Stimulated activated CD4-positive, alpha-beta T cell treated with anti-CD3 and anti-CD28 coated beads, Interleukin-2, amount 100 ng/mL, for 24 hours (primary cell): ENCODE measurements around the gene PCDHGA10.
"Not testable (repeated sequence)": the region's sequence is repeated elsewhere in the genome, so short reads cannot be mapped to it uniquely, and the experiment has no call there.

ENCODE experiments used
- DNase-seq, 2 donors: peaks; one replicate each; pipeline ENCODE4 v3.0.0-alpha.2; 2020

The PCDHGA10 gene

DNA sequence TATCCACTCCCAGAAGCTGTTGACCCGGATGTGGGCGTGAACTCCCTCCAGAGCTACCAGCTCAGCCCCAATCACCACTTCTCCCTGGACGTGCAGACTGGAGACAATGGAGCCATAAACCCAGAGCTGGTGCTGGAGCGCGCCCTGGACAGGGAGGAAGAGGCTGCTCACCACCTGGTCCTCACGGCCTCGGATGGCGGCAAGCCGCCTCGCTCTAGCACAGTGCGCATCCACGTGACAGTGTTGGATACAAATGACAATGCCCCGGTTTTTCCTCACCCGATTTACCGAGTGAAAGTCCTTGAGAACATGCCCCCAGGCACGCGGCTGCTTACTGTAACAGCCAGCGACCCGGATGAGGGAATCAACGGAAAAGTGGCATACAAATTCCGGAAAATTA is 19.5 kb upstream of the PCDHGA10 start:
- no peak for DNase-seq

DNA sequence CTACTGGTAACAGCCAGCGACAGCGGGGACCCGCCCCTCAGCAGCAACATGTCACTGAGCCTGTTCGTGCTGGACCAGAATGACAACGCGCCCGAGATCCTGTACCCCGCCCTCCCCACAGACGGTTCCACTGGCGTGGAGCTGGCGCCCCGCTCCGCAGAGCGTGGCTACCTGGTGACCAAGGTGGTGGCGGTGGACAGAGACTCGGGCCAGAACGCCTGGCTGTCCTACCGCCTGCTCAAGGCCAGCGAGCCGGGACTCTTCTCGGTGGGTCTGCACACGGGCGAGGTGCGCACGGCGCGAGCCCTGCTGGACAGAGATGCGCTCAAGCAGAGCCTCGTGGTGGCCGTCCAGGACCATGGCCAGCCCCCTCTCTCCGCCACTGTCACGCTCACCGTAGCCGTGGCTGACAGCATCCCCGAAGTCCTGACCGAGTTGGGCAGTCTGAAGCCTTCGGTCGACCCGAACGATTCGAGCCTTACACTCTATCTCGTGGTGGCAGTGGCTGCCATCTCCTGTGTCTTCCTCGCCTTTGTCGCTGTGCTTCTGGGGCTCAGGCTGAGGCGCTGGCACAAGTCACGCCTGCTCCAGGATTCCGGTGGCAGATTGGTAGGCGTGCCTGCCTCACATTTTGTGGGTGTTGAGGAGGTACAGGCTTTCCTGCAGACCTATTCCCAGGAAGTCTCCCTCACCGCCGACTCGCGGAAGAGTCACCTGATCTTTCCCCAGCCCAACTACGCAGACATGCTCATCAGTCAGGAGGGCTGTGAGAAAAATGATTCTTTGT is 18.2 kb upstream of the PCDHGA10 start:
- DNase-seq: not testable (repeated sequence)

DNA sequence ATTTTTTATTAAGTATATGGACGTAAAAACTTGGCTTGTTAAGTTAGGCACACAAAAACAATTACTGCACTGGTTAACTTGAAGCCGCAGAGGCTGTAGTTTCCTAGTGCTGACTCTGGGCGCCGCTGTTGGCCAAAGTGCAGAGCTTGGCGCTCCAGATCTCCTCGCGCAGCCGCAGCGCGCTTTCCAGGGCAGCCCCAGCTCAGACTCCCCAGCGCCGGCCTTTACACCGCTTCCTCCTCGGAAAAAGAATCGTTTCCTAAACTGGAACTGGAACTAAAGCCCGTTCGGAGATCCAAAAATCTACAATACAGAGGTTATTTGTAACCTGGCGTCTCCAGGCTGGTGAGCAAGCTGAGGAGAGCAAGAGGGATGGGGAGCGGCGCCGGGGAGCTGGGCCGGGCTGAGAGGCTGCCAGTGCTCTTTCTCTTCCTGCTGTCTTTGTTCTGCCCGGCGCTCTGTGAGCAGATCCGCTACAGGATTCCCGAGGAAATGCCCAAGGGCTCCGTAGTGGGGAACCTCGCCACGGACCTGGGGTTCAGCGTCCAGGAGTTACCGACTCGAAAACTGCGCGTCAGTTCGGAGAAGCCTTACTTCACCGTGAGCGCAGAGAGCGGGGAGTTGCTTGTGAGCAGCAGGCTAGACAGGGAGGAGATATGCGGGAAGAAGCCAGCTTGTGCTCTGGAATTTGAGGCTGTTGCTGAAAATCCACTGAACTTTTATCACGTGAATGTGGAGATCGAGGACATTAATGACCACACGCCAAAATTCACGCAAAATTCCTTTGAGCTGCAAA is 14.8 kb upstream of the PCDHGA10 start, which contains the start of gene PCDHGB5:
Gene PCDHGB5 (plus strand): TSS at position 192 of the 796 bp plus-strand sequence. CDS start 181 bp downstream, at position 373.
- peak; percentile 36 to 58 for DNase-seq

DNA sequence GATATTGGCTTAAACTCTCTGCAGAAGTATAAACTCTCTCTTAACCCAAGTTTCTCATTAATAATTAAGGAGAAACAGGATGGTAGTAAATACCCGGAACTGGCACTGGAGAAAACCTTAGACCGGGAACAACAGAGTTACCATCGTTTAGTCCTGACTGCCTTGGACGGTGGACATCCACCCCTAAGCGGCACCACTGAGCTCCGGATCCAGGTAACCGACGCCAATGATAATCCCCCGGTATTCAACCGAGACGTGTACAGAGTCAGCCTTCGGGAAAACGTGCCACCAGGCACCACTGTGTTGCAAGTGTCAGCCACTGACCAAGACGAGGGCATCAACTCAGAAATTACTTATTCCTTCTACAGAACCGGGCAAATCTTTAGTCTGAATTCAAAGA is 14.2 kb upstream of the PCDHGA10 start:
- no peak for DNase-seq

DNA sequence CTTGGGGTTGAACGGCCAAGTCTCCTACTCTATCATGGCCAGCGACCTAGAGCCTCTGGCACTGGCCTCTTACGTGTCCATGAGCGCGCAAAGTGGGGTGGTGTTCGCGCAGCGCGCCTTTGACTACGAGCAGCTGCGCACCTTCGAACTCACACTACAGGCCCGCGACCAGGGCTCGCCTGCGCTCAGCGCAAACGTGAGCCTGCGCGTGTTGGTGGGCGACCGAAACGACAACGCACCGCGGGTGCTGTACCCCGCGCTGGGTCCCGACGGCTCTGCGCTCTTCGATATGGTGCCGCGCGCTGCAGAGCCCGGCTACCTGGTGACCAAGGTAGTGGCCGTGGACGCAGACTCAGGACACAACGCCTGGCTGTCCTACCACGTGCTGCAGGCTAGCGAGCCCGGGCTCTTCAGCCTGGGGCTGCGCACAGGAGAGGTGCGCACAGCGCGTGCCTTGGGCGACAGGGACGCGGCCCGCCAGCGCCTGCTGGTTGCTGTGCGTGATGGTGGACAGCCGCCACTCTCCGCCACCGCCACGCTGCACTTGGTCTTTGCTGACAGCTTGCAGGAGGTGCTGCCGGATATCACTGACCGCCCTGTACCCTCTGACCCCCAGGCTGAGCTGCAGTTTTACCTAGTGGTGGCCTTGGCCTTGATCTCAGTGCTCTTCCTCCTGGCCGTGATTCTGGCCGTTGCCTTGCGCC is 13.1 kb upstream of the PCDHGA10 start:
- no peak for DNase-seq

DNA sequence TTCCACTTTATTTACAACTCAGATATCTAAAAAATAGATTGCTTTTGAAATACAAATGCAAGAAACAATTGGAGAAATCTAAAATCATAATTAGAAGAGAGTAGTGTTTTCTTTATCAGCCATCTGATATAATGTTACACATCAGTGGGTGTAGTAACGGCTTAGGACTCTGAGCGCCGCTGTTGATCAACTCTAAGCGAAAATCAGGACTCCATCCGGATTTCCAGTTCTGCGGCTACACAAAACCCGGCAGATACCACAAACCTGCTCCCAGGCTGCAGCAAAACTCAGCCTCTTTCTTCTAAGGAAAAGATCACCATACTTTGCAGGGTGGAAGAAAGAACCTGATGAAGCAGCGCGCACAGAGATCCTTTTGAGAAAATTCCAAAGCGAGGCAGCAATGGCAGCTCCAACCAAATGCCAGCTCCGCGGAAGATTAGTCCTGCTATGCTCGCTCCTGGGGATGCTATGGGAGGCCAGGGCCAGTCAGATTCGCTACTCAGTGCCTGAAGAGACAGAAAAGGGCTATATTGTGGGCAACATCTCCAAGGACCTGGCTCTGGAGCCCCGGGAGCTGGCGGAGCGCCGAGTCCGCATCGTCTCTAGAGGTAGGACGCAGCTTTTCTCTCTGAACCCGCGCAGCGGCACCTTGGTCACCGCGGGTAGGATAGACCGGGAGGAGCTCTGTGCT is 10.1 kb upstream of the PCDHGA10 start, which contains the start of gene PCDHGA9:
Gene PCDHGA9 (plus strand): TSS at position 226 of the 691 bp plus-strand sequence. CDS start 175 bp downstream, at position 401.
- no peak for DNase-seq

DNA sequence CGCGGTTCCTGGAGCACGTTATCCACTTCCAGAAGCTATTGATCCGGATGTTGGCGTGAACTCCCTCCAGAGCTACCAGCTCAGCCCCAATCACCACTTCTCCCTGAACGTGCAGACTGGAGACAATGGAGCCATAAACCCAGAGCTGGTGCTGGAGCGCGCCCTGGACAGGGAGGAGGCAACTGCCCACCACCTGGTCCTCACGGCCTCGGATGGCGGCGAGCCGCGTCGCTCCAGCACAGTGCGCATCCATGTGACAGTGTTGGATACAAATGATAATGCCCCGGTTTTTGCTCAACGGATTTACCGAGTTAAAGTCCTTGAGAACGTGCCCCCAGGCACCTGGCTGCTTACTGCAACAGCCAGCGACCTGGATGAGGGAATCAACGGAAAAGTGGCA is 9.4 kb upstream of the PCDHGA10 start:
- DNase-seq: no peak

DNA sequence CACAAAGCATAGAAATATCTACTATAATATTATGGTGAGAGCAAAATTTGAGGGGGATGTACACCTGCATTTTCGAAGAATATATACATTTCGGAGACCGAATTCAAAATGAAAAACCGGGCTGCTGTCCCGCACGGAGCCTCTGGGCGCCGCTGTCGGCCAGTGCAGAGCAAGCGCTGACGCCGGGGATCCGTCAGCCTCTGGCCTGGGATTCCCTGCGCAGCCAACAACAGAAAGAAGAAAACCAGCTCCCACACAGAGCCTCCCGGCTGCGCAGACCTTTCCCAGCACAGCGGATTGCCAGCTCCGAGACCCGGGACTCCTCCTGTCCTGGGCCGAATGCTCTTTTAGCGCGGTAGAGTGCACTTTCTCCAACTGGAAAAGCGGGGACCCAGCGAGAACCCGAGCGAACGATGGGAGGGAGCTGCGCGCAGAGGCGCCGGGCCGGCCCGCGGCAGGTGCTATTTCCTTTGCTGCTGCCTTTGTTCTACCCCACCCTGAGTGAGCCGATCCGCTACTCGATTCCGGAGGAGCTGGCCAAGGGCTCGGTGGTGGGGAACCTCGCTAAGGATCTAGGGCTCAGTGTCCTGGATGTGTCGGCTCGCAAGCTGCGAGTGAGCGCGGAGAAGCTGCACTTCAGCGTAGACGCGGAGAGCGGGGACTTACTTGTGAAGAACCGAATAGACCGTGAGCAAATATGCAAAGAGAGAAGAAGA is 4.8 kb upstream of the PCDHGA10 start, which contains the start of gene PCDHGB6:
Gene PCDHGB6 (plus strand): TSS at position 232 of the 716 bp plus-strand sequence. CDS start 182 bp downstream, at position 414.
- peak; percentile 49 to 61 for DNase-seq

DNA sequence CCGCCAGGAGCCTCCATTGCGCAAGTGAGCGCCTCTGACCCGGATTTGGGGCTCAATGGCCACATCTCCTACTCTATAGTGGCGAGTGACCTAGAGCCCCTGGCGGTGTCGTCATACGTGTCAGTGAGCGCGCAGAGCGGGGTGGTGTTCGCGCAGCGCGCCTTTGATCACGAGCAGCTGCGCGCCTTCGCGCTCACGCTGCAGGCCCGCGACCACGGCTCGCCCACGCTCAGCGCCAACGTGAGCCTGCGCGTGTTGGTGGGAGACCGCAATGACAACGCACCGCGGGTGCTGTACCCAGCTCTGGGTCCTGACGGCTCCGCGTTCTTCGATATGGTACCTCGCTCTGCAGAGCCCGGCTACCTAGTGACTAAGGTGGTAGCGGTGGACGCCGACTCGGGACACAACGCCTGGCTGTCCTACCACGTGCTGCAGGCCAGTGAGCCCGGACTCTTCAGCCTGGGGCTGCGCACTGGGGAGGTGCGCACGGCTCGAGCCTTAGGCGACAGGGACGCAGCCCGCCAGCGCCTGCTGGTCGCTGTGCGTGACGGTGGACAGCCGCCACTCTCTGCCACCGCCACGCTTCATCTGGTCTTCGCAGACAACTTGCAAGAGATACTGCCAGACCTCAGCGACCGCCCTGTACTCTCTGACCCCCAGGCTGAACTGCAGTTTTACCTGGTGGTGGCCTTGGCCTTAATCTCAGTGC is 3.0 kb upstream of the PCDHGA10 start:
- DNase-seq: no peak

DNA sequence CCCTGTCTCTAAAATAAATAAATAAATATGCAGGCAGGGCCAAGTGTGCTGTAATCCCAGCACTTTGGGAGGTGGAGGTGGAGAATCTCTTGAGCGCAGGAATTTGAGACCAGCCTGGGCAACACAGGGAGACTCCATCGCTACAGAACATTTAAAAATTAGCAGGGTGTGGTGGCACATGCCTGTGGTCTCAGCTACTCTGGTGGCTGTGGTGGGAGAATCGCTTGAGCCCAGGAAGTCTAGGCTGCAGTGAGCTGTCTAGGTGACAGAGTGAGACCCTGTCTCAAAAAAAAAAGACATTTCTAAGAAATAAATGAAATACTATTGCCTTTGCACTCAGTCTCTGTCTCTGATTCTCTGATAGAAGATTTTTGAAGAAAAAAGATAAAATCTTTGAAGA is 1.2 kb upstream of the PCDHGA10 start:
- DNase-seq: no peak

DNA sequence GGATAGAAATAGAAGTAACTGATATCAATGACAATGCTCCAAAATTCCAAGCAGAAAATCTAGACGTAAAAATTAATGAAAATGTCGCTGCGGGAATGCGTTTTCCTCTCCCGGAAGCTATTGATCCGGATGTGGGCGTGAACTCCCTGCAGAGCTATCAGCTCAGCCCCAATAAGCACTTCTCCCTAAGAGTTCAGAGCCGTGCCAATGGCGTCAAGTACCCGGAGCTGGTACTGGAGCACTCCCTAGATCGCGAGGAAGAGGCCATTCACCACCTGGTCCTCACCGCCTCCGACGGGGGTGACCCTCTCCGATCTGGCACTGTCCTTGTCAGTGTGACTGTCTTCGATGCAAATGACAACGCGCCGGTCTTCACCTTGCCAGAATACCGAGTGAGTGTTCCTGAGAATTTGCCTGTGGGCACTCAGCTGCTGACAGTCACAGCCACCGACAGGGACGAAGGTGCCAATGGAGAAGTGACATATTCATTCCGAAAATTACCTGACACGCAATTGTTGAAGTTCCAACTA is 818 bp downstream of the PCDHGA10 start:
- no peak for DNase-seq

DNA sequence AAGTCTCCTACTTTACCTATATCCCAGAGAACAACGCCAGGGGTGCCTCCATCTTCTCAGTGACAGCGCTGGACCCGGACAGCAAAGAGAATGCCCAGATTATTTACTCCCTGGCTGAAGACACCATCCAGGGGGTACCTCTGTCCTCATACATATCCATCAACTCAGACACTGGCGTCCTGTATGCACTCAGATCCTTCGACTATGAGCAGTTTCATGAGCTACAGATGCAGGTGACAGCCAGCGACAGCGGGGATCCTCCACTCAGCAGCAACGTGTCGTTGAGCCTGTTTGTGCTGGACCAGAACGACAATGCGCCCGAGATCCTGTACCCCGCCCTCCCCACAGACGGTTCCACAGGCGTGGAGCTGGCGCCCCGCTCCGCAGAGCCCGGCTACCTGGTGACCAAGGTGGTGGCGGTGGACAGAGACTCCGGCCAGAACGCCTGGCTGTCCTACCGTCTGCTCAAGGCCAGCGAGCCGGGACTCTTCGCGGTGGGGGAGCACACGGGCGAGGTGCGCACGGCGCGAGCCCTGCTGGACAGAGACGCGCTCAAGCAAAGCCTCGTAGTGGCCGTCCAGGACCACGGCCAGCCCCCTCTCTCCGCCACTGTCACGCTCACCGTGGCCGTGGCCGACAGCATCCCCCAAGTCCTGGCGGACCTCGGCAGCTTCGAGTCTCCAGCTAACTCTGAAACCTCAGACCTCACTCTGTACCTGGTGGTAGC is 1.9 kb downstream of the PCDHGA10 start:
- DNase-seq: not testable (repeated sequence)

DNA sequence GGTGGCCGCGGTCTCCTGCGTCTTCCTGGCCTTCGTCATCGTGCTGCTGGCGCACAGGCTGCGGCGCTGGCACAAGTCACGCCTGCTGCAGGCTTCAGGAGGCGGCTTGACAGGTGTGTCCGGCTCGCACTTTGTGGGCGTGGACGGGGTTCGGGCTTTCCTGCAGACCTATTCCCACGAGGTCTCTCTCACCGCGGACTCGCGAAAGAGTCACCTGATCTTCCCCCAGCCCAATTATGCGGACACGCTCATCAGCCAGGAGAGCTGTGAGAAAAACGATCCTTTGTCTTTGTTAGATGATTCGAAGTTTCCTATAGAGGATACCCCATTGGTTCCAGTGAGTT is 2.5 kb downstream of the PCDHGA10 start:
- not testable (repeated sequence) for DNase-seq

DNA sequence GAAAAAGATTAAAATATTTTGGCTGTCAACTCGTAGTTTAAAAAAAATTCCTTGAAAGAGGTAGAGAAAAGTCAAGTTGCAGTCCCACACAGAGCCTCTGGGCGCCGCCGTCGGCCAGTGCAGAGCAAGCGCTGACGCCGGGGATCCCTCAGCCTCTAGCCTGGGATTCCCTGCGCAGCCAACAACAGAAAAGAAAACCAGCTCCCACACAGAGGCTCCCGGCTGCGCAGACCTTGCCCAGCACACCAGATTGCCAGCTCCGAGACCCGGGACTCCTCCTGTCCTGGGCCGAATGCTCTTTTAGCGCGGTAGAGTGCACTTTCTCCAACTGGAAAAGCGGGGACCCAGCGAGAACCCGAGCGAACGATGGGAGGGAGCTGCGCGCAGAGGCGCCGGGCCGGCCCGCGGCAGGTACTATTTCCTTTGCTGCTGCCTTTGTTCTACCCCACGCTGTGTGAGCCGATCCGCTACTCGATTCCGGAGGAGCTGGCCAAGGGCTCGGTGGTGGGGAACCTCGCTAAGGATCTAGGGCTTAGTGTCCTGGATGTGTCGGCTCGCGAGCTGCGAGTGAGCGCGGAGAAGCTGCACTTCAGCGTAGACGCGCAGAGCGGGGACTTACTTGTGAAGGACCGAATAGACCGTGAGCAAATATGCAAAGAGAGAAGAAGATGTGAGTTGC is 4.8 kb downstream of the PCDHGA10 start, which contains the start of gene PCDHGB7:
Gene PCDHGB7 (plus strand): TSS at position 184 of the 679 bp plus-strand sequence. CDS start 183 bp downstream, at position 367.
- peak; percentile 49 to 72 for DNase-seq

DNA sequence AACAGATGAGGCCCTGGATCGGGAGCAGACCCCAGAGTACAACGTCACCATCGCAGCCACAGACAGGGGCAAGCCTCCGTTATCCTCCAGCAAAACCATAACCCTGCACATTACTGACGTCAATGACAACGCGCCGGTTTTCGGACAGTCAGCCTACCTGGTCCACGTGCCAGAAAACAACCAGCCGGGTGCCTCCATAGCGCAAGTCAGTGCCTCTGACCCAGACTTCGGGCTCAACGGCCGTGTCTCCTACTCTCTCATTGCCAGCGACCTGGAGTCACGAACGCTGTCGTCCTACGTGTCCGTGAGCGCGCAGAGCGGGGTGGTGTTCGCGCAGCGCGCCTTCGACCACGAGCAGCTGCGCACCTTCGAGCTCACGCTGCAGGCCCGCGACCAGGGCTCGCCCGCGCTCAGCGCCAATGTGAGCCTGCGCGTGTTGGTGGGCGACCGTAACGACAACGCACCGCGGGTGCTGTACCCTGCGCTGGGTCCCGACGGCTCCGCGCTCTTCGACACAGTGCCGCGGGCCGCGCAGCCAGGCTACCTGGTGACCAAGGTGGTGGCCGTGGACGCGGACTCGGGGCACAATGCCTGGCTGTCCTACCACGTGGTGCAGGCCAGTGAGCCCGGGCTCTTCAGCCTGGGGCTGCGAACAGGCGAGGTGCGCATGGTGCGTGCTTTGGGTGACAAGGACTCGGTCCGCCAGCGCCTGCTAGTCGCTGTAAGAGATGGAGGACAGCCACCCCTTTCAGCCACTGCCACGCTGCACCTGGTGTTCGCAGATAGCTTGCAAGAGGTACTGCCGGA is 6.5 kb downstream of the PCDHGA10 start:
- DNase-seq: no peak

DNA sequence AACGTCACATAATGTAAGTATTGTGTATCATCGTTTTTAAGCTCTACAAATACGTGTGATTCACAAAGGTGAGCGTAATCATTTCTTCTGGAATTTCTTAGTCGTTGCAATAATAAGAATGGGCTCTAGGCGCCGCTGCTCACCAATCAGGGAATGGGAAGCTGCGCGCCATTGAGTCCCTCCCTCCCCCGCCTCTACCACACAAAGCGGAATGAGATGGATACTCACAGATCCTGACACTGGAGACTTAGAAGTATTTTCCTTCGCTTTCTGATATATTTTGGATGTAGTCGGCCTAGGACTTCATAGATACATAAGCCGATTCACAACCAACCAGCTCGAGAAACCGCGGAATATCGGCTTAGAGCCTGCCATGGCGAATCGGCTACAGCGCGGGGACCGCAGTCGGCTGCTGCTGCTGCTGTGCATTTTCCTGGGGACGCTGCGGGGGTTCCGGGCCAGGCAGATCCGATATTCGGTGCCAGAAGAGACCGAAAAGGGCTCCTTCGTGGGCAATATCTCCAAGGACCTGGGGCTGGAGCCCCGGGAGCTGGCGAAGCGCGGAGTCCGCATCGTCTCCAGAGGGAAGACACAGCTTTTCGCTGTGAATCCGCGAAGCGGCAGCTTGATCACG is 8.2 kb downstream of the PCDHGA10 start, which contains the start of gene PCDHGA11:
Gene PCDHGA11 (plus strand): TSS at position 197 of the 634 bp plus-strand sequence. CDS start 177 bp downstream, at position 374.
- peak; percentile 42 to 60 for DNase-seq

DNA sequence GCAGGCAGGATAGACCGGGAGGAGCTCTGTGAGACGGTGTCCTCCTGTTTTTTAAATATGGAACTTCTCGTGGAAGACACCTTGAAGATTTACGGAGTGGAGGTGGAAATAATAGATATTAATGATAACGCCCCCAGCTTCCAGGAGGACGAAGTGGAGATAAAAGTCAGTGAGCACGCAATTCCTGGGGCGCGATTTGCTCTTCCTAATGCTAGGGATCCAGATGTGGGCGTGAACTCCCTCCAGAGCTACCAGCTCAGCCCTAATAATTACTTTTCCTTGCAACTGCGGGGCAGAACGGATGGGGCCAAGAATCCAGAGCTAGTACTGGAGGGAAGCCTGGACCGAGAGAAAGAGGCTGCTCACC is 8.7 kb downstream of the PCDHGA10 start:
- DNase-seq: no peak

DNA sequence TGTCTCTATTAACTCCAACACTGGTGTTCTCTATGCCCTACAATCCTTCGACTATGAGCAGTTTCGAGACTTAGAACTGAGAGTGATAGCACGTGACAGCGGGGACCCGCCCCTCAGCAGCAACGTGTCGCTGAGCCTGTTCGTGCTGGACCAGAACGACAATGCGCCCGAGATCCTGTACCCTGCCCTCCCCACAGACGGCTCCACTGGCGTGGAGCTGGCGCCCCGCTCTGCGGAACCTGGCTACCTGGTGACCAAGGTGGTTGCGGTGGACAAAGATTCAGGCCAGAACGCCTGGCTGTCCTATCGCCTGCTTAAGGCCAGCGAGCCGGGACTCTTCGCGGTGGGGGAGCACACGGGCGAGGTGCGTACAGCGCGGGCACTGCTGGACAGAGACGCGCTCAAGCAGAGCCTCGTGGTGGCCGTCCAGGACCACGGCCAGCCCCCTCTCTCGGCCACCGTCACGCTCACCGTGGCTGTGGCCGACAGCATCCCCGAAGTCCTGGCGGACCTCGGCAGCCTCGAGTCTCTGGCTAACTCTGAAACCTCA is 10.0 kb downstream of the PCDHGA10 start:
- no peak for DNase-seq
